Caco-2 (cell line): Measurements from ENCODE around the gene OSBPL10. TPM values are rescaled to one million over a fixed set of nuclear protein-coding genes. Genes with fewer than 3 reads are reported as not detected.

Experiments used
- BruUV-seq: library from RNA; stranded (reverse); fragments of 400-500 nt; replicated peaks from 2 replicates; lab custom pipeline; 2021; lab: Mats Ljungman, UMichigan
- CTCF ChIA-PET: fragments of 300-600 bp; sonication (Branson Sonifier 250); formaldehyde crosslinking; loops from one replicate; lab custom pipeline; 2022; ENCODE audit warnings: antibody characterized with exemption; lab: Charles Lee
- POLR2A ChIA-PET: fragments of 300-600 bp; sonication (Branson Sonifier 250); formaldehyde crosslinking; loops from one replicate; lab custom pipeline; 2022; ENCODE audit warnings: antibody characterized with exemption; lab: Charles Lee
- DNase-seq, 2 experiments: peaks; one replicate each; pipeline versions ENCODE4 v3.0.0 to v3.0.0-alpha.2; 2020 to 2022
- H3K27me3 ChIP-seq: replicated peaks from 2 replicates; pipeline ENCODE4 v1.6.0; 2011; ENCODE audit warnings: low read length; ENCODE audit not compliant: control insufficient read depth, insufficient read depth
- H3K36me3 ChIP-seq: 2 replicates; pipeline ENCODE4 v1.5.1; 2011; ENCODE audit warnings: low read length; ENCODE audit not compliant: control insufficient read depth, insufficient read depth
- H3K4me1 ChIP-seq: fragments of 250-450 bp; sonication (Bioruptor Pico); 2 replicates; pipeline ENCODE4 v1.5.1; 2020; ENCODE audit warnings: mild to moderate bottlenecking
- H3K4me3 ChIP-seq: 2 replicates; pipeline ENCODE4 v1.5.1; 2011; ENCODE audit warnings: low read depth, mild to moderate bottlenecking, control low read depth, low read length
- H3K9me3 ChIP-seq: fragments of 250-450 bp; sonication (Bioruptor Pico); 2 replicates; pipeline ENCODE4 v1.5.1; 2020; ENCODE audit warnings: mild to moderate bottlenecking, moderate library complexity
- H3K27ac Mint-ChIP-seq: one replicate; pipeline ENCODE4 v1.8.0; 2022; ENCODE audit warnings: mixed read lengths; ENCODE audit not compliant: unreplicated experiment
- H3K27me3 Mint-ChIP-seq: one replicate; pipeline ENCODE4 v1.8.0; 2022; ENCODE audit warnings: mixed read lengths; ENCODE audit not compliant: insufficient read depth, unreplicated experiment
- H3K36me3 Mint-ChIP-seq: one replicate; pipeline ENCODE4 v1.8.0; 2022; ENCODE audit warnings: mild to moderate bottlenecking, mixed read lengths; ENCODE audit not compliant: insufficient read depth, unreplicated experiment
- H3K4me1 Mint-ChIP-seq: one replicate; pipeline ENCODE4 v1.8.0; 2022; ENCODE audit warnings: low read depth, mixed read lengths; ENCODE audit not compliant: unreplicated experiment
- H3K4me3 Mint-ChIP-seq: one replicate; pipeline ENCODE4 v1.8.0; 2022; ENCODE audit warnings: mild to moderate bottlenecking, moderate library complexity, mixed read lengths; ENCODE audit not compliant: unreplicated experiment
- H3K9me3 Mint-ChIP-seq: one replicate; pipeline ENCODE4 v1.8.0; 2022; ENCODE audit warnings: mixed read lengths; ENCODE audit not compliant: unreplicated experiment
- intact Hi-C: fragments of 100-400 bp; cut with micrococcal nuclease; formaldehyde crosslinking; loops from one replicate; pipeline ENCODE4 v1.10.0; 2022; ENCODE audit not compliant: unreplicated experiment
- total RNA-seq: library from RNA; stranded (reverse); gene quantifications from 2 replicates; pipeline ENCODE4 v1.2.3, GENCODE V29; 2022
- TF ChIP-seq, protein P1 (sequence below), 2 experiments: fragments of 200-600 bp in 1 of 2; IDR thresholded peaks; 1 replicate in 1 of 2; 2 replicates in 1 of 2; pipeline versions ENCODE4 v1.5.1 to v1.8.0; 2011 to 2022; ENCODE audit warnings: antibody characterized with exemption in 1 of 2, control low read depth in 1 of 2, inconsistent platforms in 1 of 2, low read depth in 1 of 2, low read length in 1 of 2, mild to moderate bottlenecking in 1 of 2, moderate library complexity in 1 of 2; ENCODE audit not compliant: insufficient read depth in 1 of 2, severe bottlenecking in 1 of 2, unreplicated experiment in 1 of 2

The OSBPL10 gene
- total RNA-seq, 1 experiment from 2014 or later: 71.2 TPM

GRCh38 chr3:31847760-31848159, 133.3 kb downstream of the OSBPL10 start:
- no peak overlapping the region for H3K27ac Mint-ChIP-seq
- DNase-seq: no peak
- TF ChIP-seq, protein P1, sequence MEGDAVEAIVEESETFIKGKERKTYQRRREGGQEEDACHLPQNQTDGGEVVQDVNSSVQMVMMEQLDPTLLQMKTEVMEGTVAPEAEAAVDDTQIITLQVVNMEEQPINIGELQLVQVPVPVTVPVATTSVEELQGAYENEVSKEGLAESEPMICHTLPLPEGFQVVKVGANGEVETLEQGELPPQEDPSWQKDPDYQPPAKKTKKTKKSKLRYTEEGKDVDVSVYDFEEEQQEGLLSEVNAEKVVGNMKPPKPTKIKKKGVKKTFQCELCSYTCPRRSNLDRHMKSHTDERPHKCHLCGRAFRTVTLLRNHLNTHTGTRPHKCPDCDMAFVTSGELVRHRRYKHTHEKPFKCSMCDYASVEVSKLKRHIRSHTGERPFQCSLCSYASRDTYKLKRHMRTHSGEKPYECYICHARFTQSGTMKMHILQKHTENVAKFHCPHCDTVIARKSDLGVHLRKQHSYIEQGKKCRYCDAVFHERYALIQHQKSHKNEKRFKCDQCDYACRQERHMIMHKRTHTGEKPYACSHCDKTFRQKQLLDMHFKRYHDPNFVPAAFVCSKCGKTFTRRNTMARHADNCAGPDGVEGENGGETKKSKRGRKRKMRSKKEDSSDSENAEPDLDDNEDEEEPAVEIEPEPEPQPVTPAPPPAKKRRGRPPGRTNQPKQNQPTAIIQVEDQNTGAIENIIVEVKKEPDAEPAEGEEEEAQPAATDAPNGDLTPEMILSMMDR (IDR thresholded peaks at IDR 0.05; ENCODE audit: insufficient read depth in 1 of 2, low read depth in 1 of 2, low read length in 1 of 2, severe bottlenecking in 1 of 2, unreplicated experiment in 1 of 2): no peak
- H3K4me3 ChIP-seq: no peak overlapping the region
- H3K27me3 Mint-ChIP-seq: no peaks in the 10 kb centered on the region
- H3K36me3 ChIP-seq: no peaks in the 10 kb centered on the region
- ChIA-PET POLR2A (no interaction called here), CTCF (interaction anchor here (0.7 kb wide), 1 partner anchor 474 kb away, joined by 3 read pairs; no protein-coding TSS in a partner anchor)
- H3K4me1 ChIP-seq: peaks cover 3% of the 10 kb centered on the region; the same call in 1 of the 2 replicates
- no peaks in the 10 kb centered on the region for H3K9me3 Mint-ChIP-seq
- H3K27me3 ChIP-seq: no peaks in the 10 kb centered on the region
- no peak overlapping the region for H3K4me3 Mint-ChIP-seq
- H3K9me3 ChIP-seq: no peaks in the 10 kb centered on the region
- no TSS peak for BruUV-seq
- peaks cover 21% of the 10 kb centered on the region for H3K36me3 Mint-ChIP-seq
- intact Hi-C loops: no loop called here
- H3K4me1 Mint-ChIP-seq: no peaks in the 10 kb centered on the region

GRCh38 chr3:31841515-31841914, 139.5 kb downstream of the OSBPL10 start:
- POLR2A ChIA-PET: no interaction called here

DNA sequence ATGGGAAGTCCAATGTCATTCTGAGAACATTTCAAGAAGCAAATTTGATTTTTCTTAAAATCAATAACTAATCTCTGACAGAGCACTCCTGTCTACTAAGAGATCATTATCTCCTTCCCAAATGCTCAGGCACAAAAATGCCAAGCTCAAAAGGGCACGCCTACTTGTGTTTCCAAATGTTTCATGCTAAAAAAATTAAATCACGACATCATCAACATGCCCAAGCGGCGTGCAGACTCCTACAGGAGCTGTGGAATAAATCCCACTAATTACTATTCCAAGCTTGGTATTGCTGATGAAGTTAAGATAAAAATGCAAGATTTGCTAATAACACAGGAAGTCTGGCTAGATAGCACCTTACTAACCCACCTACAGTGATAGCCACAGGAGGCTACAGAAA, 140.8 kb downstream of the OSBPL10 start:
- H3K27me3 Mint-ChIP-seq: no peaks in the 10 kb centered on the region
- H3K4me3 Mint-ChIP-seq: no peak overlapping the region
- H3K9me3 Mint-ChIP-seq: no peaks in the 10 kb centered on the region

More at GRCh38 chr3:31841515-31841914, 139.5 kb downstream of the OSBPL10 start:
- H3K4me3 ChIP-seq: no peak overlapping the region
- Mint-ChIP-seq H3K27me3 (no peaks in the 10 kb centered on the region), H3K4me1 (no peaks in the 10 kb centered on the region), H3K4me3 (no peak overlapping the region), H3K27ac (no peak overlapping the region), H3K36me3 (peaks cover under 1% of the 10 kb centered on the region), H3K9me3 (no peaks in the 10 kb centered on the region)
- intact Hi-C loops: no loop called here
- no peak for DNase-seq
- H3K9me3 ChIP-seq: no peaks in the 10 kb centered on the region
- TF ChIP-seq, protein P1 (IDR thresholded peaks at IDR 0.05; ENCODE audit: insufficient read depth in 1 of 2, low read depth in 1 of 2, low read length in 1 of 2, severe bottlenecking in 1 of 2, unreplicated experiment in 1 of 2): no peak
- H3K4me1 ChIP-seq: no peaks in the 10 kb centered on the region
- H3K36me3 ChIP-seq: no peaks in the 10 kb centered on the region; the same call in 1 of the 2 replicates
- CTCF ChIA-PET: no interaction called here
- BruUV-seq: no TSS peak
- no peaks in the 10 kb centered on the region for H3K27me3 ChIP-seq

More for the DNA sequence above, 140.8 kb downstream of the OSBPL10 start:
- intact Hi-C loops: no loop called here
- Histone ChIP-seq H3K4me1 (no peaks in the 10 kb centered on the region), H3K27me3 (no peaks in the 10 kb centered on the region), H3K9me3 (no peaks in the 10 kb centered on the region), H3K36me3 (no peaks in the 10 kb centered on the region; the same call in 1 of the 2 replicates), H3K4me3 (no peak overlapping the region)
- BruUV-seq: no TSS peak
- no peak overlapping the region for H3K27ac Mint-ChIP-seq
- H3K36me3 Mint-ChIP-seq: no peaks in the 10 kb centered on the region
- ChIA-PET POLR2A (no interaction called here), CTCF (no interaction called here)
- no peak for DNase-seq
- TF ChIP-seq, protein P1 (IDR thresholded peaks at IDR 0.05; ENCODE audit: insufficient read depth in 1 of 2, low read depth in 1 of 2, low read length in 1 of 2, severe bottlenecking in 1 of 2, unreplicated experiment in 1 of 2): no peak
- no peaks in the 10 kb centered on the region for H3K4me1 Mint-ChIP-seq
